ENCODE data around the gene NELL1.
"Not testable (repeated sequence)": the region's sequence is repeated elsewhere in the genome, so short reads cannot be mapped to it uniquely, and the experiment has no call there.

NELL1 gene

GRCh38 chr11:21072558-21072957 is 403.2 kb downstream of the NELL1 start:
- in situ Hi-C loops (cut with HindIII; ENCODE audit: low sequenced_read_pairs) = no loop called here

DNA sequence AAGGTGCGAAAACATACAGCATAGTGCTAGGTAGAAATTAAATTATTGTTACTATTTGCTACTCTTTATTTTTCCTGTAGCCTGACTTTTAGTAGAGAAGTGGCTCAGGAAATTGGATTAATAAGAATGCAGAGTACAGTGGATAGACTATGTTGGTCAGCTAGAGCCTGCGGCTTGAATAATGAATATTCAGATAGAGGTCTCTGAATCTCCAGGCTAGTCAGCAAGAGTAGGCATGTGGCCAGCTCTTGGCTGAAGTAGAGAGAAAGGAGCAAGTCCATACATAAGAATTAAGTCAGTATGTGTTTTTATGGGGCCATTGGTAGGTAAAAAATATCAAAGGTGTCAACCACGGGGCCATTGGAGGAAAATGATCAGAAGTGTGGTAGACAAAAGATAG is 413.5 kb downstream of the NELL1 start:
- in situ Hi-C loops (cut with HindIII; ENCODE audit: low sequenced_read_pairs) = no loop called here

DNA sequence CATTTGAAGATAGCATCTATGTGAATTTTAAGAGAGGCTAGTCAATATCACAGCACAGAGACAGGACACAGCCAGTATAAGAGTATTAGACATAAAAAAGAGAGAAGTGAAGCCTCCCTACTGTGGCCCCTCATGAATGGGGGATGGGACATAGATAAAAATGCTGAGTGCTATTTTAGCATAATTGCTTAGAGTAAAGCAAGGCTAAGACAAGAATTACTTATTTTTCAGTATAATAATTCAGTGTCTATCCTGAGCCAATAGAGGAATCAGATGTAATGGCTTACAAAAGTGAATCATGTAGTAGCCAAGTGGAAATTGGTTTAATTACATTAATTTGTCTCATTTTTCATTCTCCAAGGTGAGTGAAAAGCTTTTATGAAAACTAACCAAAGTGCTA is 419.5 kb downstream of the NELL1 start:
- in situ Hi-C loops (cut with HindIII; ENCODE audit: low sequenced_read_pairs) = no loop called here

- in situ Hi-C loops (cut with HindIII; ENCODE audit: low sequenced_read_pairs) = no loop called here
These were observed 435.3 kb downstream of the NELL1 start for GRCh38 chr11:21104641-21105040.

- in situ Hi-C loops (cut with HindIII; ENCODE audit: low sequenced_read_pairs) = no loop called here
These were observed 436.0 kb downstream of the NELL1 start for GRCh38 chr11:21105196-21105917.

GRCh38 chr11:21109341-21109740 is 440.0 kb downstream of the NELL1 start:
- in situ Hi-C loops (cut with HindIII; ENCODE audit: low sequenced_read_pairs) = no loop called here

DNA sequence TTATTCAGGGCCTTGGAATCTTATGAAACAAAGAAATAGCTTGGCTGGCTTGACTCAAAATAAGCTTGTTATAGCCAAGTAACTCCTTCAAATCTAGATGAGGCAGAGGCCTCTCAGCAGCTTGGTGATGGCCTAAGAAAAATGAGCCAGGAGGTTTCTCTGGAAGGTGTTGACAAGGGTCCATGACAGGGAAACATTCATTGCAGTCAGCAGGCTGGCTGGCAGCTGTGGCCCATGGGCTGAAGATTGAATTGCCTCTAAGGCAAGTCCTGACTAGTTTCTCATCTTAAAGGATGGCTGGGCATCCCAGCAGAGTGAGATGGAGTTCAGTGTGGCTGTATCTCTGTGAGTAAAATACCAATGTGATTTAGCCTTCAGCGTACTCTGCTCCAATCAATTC is 441.0 kb downstream of the NELL1 start:
- in situ Hi-C loops (cut with HindIII; ENCODE audit: low sequenced_read_pairs) = no loop called here

GRCh38 chr11:21113876-21114275 is 444.5 kb downstream of the NELL1 start:
- in situ Hi-C loops (cut with HindIII; ENCODE audit: low sequenced_read_pairs) = no loop called here

- in situ Hi-C loops (cut with HindIII; ENCODE audit: low sequenced_read_pairs) = no loop called here
These were observed 446.6 kb downstream of the NELL1 start for GRCh38 chr11:21116009-21116408.

DNA sequence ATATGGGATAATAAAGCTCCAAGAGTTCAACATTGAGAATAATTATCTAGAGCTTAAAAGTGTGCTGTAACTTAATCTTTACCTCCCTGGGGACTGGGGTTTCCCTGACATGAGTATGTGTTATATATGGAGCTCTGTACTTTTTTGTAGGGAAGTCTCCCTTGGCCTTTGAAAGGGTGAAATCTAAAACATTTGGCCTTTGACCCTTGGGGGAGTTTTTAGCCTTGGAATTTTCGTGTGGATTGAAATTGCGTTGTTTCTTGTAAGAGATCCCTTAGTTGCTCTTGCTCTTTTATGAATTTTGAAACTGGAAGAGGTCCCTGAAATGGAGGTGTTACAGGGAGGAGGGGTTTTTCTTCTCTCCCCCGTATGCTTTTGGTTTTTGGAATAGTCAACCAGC is 450.0 kb downstream of the NELL1 start:
- in situ Hi-C loops (cut with HindIII; ENCODE audit: low sequenced_read_pairs) = no loop called here

DNA sequence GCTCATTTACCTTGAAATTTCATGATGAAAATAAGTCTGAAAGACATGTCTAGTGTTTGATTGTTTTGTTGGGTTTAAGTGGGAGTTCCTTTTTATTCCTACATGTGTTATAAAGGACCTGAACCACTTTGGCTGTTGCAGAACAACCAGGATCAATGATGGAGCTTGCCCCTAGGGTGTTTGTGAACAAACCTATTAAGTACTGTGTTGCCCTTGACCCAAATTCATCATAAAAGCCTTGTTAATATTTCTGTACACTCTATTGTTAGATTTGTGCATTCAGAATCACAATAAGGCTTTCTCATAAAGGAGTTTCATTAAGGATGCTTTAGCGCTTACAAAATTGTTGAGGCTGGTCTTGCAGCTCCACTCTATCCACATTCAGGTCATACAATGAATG is 452.6 kb downstream of the NELL1 start:
- in situ Hi-C loops (cut with HindIII; ENCODE audit: low sequenced_read_pairs) = no loop called here

GRCh38 chr11:21122523-21122922 is 453.1 kb downstream of the NELL1 start:
- in situ Hi-C loops (cut with HindIII; ENCODE audit: low sequenced_read_pairs) = no loop called here

GRCh38 chr11:21132146-21132720 is 462.8 kb downstream of the NELL1 start:
- in situ Hi-C loops (cut with HindIII; ENCODE audit: low sequenced_read_pairs) = no loop called here

DNA sequence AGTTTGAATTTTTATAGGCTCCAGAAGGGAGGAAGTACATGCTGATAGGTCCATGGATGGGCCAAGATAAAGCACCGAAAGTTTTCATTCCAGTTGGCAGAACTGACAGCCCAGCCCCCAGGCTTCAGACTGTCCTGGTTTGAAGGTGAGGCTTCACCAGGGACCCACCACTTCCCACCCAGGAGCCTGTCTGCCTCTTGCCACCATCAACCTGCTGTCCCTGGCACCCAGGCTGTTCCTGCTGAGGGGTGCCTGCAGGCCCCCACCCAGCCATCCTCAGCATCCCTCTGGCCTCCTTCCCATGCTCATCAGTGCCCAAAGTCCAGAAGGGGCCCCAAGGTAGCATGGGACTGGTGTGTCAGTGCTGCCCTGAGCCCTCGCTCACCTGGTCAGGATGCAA is 463.9 kb downstream of the NELL1 start:
- in situ Hi-C loops (cut with HindIII; ENCODE audit: low sequenced_read_pairs) = no loop called here

DNA sequence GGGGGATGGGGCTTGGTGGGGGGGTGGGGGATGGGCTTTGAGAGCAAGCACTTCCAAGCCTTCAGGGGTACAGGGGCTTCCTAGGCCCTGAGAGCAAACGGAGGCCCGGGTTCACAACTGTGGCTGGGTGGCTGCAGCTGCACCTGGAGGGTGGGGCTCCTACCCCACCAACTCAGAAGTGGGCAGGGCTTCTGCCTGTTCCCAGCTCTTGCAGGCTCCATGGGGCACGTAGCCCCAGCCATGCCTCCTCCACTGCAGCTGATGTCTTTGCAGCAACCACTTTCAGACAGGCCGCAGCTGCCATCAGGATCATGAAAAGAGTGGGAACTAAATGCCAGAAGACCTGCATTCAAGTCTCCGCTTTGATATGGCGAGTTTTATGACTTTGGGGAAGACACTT is 464.3 kb downstream of the NELL1 start:
- in situ Hi-C loops (cut with HindIII; ENCODE audit: low sequenced_read_pairs) = no loop called here

DNA sequence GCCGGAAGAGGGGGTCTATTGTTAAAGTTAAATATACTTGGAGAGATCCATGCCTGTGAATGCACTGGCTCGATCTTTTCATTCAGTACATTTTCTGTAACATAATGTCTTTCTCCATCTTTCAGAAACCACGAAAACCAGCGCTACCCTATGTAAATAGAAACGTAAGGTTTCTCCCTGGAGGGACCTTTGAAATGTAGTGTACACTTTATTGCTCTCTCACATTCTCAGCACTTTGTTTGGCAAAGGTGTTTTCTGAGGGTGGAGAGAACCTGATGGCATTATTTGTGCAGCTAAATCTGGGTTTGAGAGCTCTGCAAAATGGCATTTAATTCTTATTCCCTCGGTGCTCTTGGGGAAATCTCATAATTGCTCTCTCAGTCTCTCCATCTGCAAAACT is 468.4 kb downstream of the NELL1 start:
- in situ Hi-C loops (cut with HindIII; ENCODE audit: low sequenced_read_pairs) = no loop called here

GRCh38 chr11:21141557-21141956 is 472.2 kb downstream of the NELL1 start:
- in situ Hi-C loops (cut with HindIII; ENCODE audit: low sequenced_read_pairs) = not testable (repeated sequence)

DNA sequence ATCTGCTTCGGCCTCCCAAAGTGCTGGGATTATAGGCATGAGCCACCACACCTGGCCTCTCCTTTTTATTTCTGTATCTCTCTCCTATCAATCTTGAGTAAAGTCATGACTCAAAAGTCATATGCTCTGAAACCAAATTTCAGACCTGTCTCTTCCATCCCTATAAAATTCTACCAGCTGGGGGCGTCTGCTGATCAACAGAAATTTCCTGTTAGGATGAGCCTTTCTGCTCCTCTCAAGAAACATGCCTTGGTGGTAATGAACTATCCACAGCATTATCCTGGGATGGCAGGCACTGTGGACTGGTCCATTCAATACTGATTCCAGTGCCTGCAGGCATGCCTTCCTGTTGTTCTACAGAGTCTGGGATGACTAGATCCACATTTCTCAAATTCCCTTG is 472.6 kb downstream of the NELL1 start:
- in situ Hi-C loops (cut with HindIII; ENCODE audit: low sequenced_read_pairs) = no loop called here

GRCh38 chr11:21144531-21144930 is 475.1 kb downstream of the NELL1 start:
- in situ Hi-C loops (cut with HindIII; ENCODE audit: low sequenced_read_pairs) = no loop called here

DNA sequence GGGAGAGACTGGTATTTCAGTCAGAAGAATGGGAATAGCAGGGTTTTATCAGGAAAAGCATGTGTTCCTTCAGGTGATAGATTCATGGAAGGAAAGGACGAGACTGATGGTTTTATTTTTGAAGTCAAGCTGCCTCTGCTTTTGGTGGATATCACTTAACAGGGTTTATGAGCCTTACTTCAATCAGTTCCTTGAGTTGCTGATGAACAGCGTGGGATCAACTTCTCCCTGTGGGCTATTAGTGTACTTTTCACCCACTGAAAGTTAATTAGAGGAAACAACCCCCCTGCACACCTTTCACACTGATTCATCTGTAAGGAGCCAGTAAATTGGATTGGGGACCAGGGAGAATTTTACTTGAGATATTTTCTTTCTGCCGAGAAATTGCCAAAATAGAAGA is 479.0 kb downstream of the NELL1 start:
- in situ Hi-C loops (cut with HindIII; ENCODE audit: low sequenced_read_pairs) = no loop called here

- in situ Hi-C loops (cut with HindIII; ENCODE audit: low sequenced_read_pairs) = no loop called here
These were observed 490.8 kb downstream of the NELL1 start for GRCh38 chr11:21160140-21160539.

- in situ Hi-C loops (cut with HindIII; ENCODE audit: low sequenced_read_pairs) = no loop called here
These were observed 500.3 kb downstream of the NELL1 start for GRCh38 chr11:21169639-21170038.

GRCh38 chr11:21173476-21173875 is 504.1 kb downstream of the NELL1 start:
- in situ Hi-C loops (cut with HindIII; ENCODE audit: low sequenced_read_pairs) = no loop called here
